ENCODE data around the gene RSRP1. TPM values are rescaled to one million over a fixed set of nuclear protein-coding genes. Genes with fewer than 3 reads are reported as not detected.
A peak's percentile ranks its signal among the peaks of the same experiment; 100 is the strongest.

RSRP1 gene
- total and polyA plus RNA-seq, 12 donors: 22.8 to 663 (median 107) TPM

GRCh38 chr1:25255706-25256577 is 8.7 kb upstream of the RSRP1 start:
- intact Hi-C loops (cut with DNase I): no loop called here
- no peak for TF ChIP-seq POLR2A (IDR thresholded peaks at IDR 0.05)
- TF ChIP-seq, protein P1, sequence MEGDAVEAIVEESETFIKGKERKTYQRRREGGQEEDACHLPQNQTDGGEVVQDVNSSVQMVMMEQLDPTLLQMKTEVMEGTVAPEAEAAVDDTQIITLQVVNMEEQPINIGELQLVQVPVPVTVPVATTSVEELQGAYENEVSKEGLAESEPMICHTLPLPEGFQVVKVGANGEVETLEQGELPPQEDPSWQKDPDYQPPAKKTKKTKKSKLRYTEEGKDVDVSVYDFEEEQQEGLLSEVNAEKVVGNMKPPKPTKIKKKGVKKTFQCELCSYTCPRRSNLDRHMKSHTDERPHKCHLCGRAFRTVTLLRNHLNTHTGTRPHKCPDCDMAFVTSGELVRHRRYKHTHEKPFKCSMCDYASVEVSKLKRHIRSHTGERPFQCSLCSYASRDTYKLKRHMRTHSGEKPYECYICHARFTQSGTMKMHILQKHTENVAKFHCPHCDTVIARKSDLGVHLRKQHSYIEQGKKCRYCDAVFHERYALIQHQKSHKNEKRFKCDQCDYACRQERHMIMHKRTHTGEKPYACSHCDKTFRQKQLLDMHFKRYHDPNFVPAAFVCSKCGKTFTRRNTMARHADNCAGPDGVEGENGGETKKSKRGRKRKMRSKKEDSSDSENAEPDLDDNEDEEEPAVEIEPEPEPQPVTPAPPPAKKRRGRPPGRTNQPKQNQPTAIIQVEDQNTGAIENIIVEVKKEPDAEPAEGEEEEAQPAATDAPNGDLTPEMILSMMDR (IDR thresholded peaks at IDR 0.05): no peak
- Histone ChIP-seq H3K36me3 (replicated peaks in 1 of 2) (no peaks in the 10 kb centered on the region), H3K4me3 (no peak overlapping the region), H3K4me1 (replicated peaks in 1 of 2) (peaks cover 0 to 7% of the 10 kb centered on the region in 2 donors), H3K27ac (peak overlapping the region in 1 of 5 donors; percentile 8), H3K27me3 (no peaks in the 10 kb centered on the region), H3K9me3 (replicated peaks in 1 of 3) (no peaks in the 10 kb centered on the region)
- WGBS, 4 donors: 85 to 94% (median 90%) methylated on average over 15 to 18 of the region's 18 CpGs
- no peak for DNase-seq

GRCh38 chr1:25253911-25254310 is 6.7 kb upstream of the RSRP1 start:
- Histone ChIP-seq H3K9me3 (replicated peaks in 1 of 3) (no peaks in the 10 kb centered on the region), H3K27ac (peak overlapping the region in 1 of 5 donors; percentile 22), H3K4me3 (no peak overlapping the region), H3K36me3 (replicated peaks in 1 of 2) (no peaks in the 10 kb centered on the region), H3K4me1 (replicated peaks in 1 of 2) (peaks cover 0 to 6% of the 10 kb centered on the region in 2 donors), H3K27me3 (no peaks in the 10 kb centered on the region)
- 65 to 76% (median 70%) methylated on average over 2 of the region's 2 CpGs for WGBS, 4 donors
- TF ChIP-seq, protein P1 (IDR thresholded peaks at IDR 0.05): no peak
- no peak for TF ChIP-seq POLR2A (IDR thresholded peaks at IDR 0.05)
- intact Hi-C loops (cut with DNase I): no loop called here
- no peak for DNase-seq

GRCh38 chr1:25247829-25248754 is 838 bp upstream of the RSRP1 start:
- peak in 1 of 7 donors; percentile 56 for DNase-seq
- intact Hi-C loops (cut with DNase I): no loop called here
- peak overlapping the region in 4 of 5 donors; percentile 95 to 100 (median 98) for H3K27ac ChIP-seq

More at GRCh38 chr1:25247829-25248754, 838 bp upstream of the RSRP1 start:
- peaks cover 0 to 25% of the 10 kb centered on the region in 2 donors for H3K36me3 ChIP-seq (replicated peaks in 1 of 2)
- no peaks in the 10 kb centered on the region for H3K9me3 ChIP-seq (replicated peaks in 1 of 3)
- WGBS, 4 donors: 24 to 43% (median 31%) methylated on average over 17 to 30 of the region's 30 CpGs
- no peak for TF ChIP-seq POLR2A (IDR thresholded peaks at IDR 0.05)
- TF ChIP-seq, protein P1 (IDR thresholded peaks at IDR 0.05): peak in 1 of 6 experiments; percentile 1
- H3K4me1 ChIP-seq (replicated peaks in 1 of 2): peaks cover 16 to 35% of the 10 kb centered on the region in 2 donors
- H3K27me3 ChIP-seq: no peaks in the 10 kb centered on the region
- peak overlapping the region; percentile 1 to 68 (median 32) for H3K4me3 ChIP-seq

All from adrenal gland (tissue), 12 donors.